ENCODE results near the gene CSGALNACT2.

GRCh38 chr10:43199684-43200537 lies 61.7 kb downstream of the CSGALNACT2 start:
- TF ChIP-seq EZH2 (IDR thresholded peaks at IDR 0.05; ENCODE audit: low read length, unreplicated experiment) (no peak), CTCF (conservative IDR thresholded peaks at IDR 0.05; ENCODE audit: low read depth, low read length) (no peak)
